Measurements from ENCODE around the gene MCM3AP. TPM values are rescaled to one million over a fixed set of nuclear protein-coding genes. Genes with fewer than 3 reads are reported as not detected.
"Not testable (repeated sequence)": the region's sequence is repeated elsewhere in the genome, so short reads cannot be mapped to it uniquely, and the experiment has no call there.

MCM3AP gene
- total RNA-seq, 2 donors from 2014 or later, result 60.2 to 62.4 TPM

DNA sequence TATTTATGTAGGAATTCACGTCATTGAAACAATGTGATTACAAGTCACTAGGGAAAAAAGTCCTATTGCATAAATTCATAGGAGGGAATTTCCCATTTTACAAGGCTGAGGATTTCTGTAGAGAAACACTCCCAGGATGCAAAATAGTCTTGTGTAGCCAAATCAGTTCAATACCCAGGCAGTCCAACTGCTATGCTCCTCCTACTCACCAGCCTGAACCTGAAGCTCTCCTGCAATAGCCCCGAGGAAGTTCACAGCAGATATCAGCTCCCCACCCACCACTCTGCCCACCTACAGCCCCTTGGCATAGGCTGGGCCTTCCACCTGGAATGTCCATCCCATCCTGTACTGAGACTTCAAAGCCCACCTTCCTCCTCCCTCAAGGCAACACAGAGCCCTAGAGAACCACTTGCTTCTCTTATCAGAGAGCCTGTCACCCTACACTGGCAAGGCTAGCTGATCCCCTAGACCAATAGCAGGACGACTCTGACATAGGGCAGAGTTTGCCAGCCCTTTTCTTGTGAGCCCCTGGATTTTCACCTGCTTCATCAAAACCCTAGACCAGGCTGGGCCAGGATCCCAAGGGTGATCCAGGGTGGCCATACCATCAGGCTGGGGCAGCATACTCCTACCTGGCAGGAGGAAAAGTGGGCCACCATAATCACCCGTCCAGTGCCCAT is 58.4 kb downstream of the MCM3AP start:
- intact Hi-C loops (cut with DNase I), result loop anchor here (5.0 to 10.0 kb wide), 2 partner anchors 72 to 255 kb away; partner anchors contain the start of gene FTCD (in 1 of the 2)
- DNase-seq (ENCODE audit: low spot score), result peak; percentile 65

DNA sequence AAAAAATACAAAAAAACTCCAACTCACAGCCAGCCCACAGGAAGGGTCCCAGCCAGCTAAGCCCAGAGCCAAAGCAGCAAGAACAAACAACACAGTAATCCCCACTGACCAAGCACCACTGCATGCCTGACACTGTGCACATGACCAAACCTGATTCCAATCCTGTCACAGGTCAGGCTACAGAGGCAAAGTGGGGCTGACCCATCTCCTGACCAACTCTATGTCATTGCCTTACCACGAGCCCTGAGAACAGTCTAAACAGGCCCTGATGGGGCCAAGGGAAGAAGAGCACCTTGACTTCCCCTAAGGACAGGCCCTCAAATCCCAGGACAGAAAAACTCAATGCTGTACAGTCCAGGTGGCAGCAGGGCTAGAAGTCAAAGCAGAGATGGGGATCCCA is 59.3 kb downstream of the MCM3AP start:
- intact Hi-C loops (cut with DNase I), result loop anchor here (5.0 to 10.0 kb wide), 2 partner anchors 71 to 254 kb away; partner anchors contain the start of gene FTCD (in 1 of the 2)
- DNase-seq (ENCODE audit: low spot score), result no peak

DNA sequence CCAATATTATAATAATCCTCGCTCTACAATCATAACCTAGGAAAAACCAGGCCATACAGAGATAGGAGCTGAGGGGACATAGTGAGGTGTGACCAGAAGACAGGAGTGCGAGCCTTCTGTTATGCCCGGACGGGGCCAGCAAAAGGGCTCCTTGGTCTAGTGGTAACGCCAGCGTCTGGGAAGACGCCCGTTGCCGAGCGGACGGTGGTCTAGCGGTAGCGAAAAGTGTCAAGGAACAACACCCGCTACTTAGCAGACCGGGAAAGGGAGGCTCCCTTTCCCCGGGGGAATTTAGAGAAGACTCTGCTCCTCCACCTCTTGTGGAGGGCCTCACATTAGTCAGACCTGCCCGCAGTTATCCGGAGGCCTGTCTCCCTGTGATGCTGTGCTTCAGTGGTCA is 61.8 kb downstream of the MCM3AP start:
- not testable (repeated sequence) for DNase-seq (ENCODE audit: low spot score)
- intact Hi-C loops (cut with DNase I), result loop anchor here in 1 of 2 donors (10.0 kb wide), 1 partner anchor 69 kb away; the partner anchor contains the start of gene FTCD

DNA sequence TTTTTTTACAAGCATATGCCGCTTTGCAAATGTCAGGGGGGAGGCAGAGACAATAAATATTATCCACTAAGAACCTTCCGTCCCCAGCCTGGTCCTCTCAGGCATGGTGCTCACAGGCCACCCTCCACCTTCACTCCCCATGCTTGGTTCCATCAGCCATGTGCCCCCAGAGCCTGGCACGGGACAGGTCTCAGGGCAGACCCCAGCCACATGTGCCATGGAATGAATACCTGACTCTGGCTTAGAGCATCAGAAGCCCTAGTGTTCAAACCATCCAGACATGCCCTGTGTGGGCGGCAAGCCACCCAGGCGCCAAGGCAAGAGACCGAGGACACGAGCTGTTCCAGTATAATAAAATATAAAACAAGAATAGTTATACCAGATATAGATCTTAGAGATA is 62.2 kb downstream of the MCM3AP start:
- intact Hi-C loops (cut with DNase I), result loop anchor here in 1 of 2 donors (10.0 kb wide), 1 partner anchor 68 kb away; the partner anchor contains the start of gene FTCD
- no peak for DNase-seq (ENCODE audit: low spot score)

DNA sequence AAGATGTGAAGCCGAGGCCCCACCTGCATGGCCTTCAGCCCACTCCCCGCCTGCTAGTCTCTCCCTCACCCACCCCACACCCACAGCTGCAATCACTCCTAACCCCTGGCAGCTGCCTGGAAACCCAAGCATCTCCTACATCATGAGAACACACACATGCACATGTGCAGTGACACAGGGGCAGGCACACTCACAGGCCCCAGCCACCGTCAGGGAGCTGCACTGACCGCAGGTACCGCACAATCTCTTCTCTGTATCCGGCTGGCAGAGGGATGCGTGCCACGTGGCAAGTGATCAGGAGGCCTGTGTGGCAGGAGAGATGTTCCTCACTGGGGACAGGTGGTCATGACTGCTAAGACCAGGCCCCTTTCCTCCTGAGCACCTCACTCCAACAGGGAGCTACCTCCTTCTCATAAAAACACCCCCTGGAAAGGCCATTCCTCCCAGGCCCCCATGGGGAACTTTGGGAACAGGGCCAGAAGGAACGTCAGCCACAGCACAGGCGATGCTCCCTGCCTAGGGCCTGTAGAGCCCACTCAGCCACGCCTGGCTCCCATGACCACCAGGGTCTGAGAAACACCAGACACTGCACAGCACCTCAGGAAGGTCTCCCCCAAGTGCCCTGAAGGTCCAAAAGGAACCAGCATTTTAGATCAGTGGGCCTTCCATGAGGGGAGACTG is 62.8 kb downstream of the MCM3AP start:
- no peak for DNase-seq (ENCODE audit: low spot score)
- intact Hi-C loops (cut with DNase I), result loop anchor here in 1 of 2 donors (10.0 kb wide), 1 partner anchor 68 kb away; the partner anchor contains the start of gene FTCD

DNA sequence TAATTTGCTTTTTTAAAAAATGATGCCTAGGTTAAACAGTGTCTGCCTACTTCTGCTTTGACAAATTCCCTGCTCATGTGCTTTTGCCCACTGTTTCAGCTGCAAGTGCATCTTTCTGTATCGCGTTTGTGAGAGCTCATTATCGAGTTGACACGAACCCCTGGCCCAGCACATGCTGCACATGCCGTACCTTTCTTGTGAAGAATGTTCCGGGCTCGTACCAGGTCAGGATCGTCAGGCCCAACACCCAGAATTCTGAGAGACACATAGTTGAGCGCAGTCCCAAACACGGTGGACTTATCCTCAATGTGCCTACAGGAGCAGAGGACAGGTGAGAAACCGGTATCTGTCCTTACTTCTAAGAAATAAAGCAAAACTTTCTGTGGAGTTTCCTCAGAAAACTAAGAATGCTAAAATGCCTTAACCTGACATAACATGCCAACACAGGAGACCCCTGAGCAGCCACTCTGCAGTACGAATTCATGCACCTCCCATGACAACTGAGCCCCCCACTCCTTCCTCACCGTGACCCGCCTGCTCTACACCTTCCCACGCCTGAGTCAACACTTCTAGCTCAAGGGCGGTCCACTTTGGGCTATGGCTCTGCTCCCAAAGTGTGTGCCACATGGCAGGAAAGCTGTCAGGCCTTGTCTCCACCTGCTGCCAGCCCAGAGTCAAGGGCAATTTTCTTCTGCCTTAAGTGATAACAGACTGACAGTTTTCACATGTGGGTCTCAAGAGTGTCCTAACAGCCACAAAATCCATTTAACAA is 63.6 kb downstream of the MCM3AP start:
- intact Hi-C loops (cut with DNase I), result loop anchor here in 1 of 2 donors (10.0 kb wide), 1 partner anchor 67 kb away; the partner anchor contains the start of gene FTCD
- DNase-seq (ENCODE audit: low spot score), result no peak

DNA sequence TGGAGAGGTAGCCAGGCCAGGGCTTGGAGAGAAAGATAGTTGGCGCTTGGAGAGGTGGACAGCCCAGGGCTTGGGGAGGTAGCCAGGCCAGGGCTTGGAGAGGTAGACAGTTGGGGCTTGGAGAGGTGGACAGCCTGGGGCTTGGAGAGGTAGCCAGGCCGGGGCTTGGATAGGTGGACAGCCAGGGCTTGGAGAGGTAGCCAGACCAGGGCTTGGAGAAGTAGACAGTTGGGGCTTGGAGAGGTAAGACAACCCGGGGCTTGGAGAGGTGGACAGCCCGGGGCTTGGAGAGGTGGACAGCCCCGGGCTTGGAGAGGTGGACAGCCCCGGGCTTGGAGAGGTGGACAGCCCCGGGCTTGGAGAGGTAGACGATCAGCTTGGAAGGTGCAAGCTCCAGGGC is 64.6 kb downstream of the MCM3AP start:
- intact Hi-C loops (cut with DNase I), result loop anchor here in 1 of 2 donors (10.0 kb wide), 1 partner anchor 66 kb away; the partner anchor contains the start of gene FTCD
- DNase-seq (ENCODE audit: low spot score), result no peak

DNA sequence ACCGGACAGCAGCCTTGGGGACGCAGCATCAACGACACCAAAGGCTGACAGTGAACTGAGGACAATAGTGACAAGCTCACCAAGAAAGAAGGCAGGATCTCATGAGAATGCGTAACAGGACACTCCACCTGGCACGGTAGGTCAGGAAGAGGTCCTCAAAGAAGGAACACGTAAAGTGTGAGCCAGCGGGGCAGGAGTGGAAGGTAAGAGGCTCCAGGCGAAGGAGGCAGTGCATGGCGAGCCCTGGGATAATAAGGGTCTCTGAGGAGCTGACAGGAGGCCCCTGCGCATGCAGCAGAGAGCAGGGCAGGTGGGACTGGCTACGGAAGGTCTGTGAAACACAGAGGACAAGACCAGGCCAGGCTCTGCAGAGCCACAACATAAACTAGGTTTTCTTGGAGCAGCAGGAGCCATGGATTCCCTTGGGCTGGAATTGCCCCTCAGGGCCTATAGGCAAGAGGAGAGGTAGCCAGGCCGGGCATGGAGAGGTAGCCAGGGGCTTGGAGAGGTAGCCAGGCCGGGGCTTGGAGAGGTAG is 65.1 kb downstream of the MCM3AP start:
- peak; percentile 46 for DNase-seq (ENCODE audit: low spot score)
- intact Hi-C loops (cut with DNase I), result loop anchor here in 1 of 2 donors (10.0 kb wide), 1 partner anchor 66 kb away; the partner anchor contains the start of gene FTCD

DNA sequence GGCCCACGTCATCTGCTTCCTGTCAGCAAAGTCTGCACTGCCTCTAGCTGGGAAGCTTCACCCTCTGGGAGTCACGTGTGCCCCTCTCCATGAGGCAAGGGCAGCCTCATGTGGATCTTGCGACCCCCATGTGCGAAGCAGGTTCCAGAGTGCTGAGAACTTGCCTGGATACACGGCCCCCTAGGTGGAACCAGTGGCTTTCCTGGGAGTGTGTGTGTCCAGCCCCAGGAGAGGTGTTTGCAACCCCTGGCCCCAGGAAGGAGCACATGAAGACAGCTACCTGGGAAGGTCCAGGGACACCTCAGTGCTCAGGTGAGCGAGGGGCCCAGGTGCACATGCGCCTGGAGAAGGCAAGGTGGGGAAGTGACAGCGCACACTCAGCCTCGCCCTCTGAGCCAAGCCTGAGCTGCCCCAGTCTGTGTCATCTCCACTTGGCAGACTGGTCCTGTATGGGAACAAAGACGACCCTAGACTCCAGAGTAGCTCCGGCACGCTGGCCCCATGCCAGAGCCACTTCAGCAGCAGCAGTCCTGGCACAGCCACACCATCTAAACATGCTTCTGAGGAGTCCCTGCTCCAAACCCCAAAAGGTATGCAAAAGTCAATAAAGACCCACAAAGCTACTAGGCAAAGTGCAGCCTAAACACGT is 65.7 kb downstream of the MCM3AP start:
- DNase-seq (ENCODE audit: low spot score), result no peak
- intact Hi-C loops (cut with DNase I), result loop anchor here (10.0 kb wide), 1 partner anchor 65 kb away; the partner anchor contains the start of gene FTCD (in 2 of the 2)

DNA sequence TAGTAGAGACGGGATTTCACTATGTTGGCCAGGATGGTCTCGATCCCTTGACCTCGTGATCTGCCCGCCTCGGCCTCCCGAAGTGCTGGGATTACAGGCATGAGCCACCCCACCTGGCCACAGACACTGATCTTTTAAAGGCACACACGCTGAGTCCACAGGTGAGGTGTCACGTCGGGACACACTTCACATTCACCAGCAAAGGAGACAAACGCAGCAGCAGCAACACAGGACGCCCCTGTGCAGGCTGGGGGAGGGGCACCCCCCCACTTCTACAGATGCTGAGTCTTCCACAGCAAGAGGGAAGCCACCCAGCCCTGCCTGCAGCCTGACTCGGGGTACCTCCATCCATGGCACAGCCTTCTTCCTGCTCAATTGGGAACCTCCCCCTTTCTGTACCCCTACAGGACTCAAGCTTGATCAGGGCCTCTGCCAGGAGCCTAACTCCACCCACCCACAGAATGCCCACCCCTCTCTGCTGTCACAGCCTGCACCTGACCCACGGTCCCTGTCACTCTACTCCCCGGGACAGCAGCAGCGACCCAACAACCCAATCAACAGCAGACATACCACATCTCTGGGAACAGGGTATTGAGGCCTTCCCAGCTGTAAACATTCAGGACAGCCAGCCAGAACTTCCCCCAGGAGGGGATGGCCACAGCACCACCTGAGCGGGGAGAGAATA is 66.4 kb downstream of the MCM3AP start:
- intact Hi-C loops (cut with DNase I), result loop anchor here in 1 of 2 donors (10.0 kb wide), 1 partner anchor 64 kb away; the partner anchor contains the start of gene FTCD
- no peak for DNase-seq (ENCODE audit: low spot score)

DNA sequence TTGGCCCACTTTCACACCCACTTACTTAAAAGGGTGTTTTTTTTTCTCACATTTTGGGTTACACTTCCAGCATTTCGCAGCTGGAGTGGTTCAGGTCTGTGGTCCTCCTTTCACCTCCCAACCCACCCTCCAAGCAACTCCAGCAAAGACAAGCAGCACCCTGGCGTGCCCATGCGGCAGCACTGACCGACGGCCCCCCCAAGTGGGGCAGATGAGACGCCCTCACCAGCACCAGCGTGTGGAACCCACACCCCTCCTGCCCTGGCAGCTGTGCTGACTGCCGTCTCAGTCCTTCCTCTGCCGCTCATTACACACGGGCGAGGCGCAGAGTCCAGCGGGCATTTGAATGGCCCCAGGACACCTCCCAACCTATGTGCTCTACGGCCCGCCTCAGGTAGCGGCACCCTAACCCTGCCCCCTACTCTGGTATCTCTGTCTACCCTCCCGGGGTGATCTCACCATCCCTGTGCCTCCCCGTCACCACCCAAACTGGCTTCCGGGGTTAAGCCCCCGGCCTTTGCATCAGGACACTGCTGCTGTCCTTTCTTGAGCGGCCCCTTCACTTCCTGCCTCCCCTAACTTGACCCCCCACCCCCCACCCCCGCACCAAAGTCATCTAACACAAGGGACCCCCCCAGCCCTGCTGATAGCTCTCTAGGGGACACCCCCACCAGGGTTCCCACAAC is 67.8 kb downstream of the MCM3AP start:
- intact Hi-C loops (cut with DNase I), result loop anchor here in 1 of 2 donors (10.0 kb wide), 1 partner anchor 63 kb away; the partner anchor contains the start of gene FTCD
- DNase-seq (ENCODE audit: low spot score), result peak; percentile 60

DNA sequence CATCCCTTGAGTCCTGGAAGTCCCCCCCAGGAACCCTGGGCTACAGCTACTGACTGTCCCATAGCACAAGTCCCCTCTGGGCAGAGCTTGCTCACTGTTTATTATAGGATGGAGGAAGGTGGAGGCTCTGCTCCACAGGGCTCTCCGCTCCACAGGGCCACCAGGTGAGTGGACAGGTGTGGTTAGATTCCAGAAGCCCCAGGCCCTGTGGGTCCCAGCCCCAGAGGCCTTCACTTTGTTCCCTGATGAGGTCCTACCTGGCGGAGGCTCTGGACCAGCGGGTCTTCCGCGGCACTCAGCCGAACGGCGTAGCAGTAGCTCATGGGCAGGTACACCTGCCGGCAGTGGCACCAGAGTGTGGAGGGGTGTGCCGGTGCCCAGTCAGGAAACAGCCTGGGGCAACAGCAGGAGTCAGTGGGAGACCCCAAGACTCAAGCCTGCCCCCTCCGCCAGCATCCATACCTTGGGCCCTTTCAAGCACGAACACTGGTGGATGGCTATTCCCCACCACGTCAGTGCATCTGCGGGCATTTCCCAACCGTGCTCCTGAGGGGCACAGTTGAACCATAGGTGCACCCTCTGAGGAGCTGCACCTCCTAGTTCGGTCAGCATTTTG is 69.2 kb downstream of the MCM3AP start:
- intact Hi-C loops (cut with DNase I), result loop anchor here in 1 of 2 donors (10.0 kb wide), 1 partner anchor 61 kb away; the partner anchor contains the start of gene FTCD
- peak; percentile 67 for DNase-seq (ENCODE audit: low spot score)

DNA sequence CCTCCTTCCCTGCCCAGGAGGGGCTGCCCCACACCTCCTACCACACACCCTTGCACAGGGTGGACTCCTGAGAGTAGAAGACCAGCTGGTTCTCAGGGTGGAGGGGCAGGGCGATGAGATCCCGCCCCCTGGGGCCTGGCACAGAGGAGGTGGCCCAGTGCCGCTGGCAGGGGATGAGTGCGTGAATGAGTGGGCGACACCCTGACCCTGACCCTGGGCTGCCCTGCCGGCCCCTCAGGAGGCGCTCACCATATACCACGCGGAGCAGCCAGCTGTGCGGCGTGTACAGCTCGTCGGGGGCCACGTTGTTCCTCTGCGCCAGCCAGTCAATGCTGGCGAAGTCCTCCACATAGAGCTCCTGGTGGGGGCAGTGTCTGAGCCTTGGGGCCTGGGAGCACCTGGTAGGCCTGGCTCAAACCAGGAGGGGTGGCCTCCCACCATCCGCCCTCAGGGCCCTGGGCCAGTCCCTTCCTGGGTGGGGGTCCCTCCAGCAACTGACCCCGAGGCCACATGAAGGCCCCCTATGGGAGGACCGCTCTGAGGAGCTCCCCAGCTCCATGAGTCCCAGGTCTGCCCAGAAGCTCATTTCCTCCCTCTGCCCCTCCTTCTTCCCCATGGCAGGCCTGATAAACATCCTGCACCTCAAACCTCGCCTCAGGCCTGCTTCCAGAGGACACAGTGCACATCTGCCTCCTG is 69.8 kb downstream of the MCM3AP start:
- peak; percentile 51 for DNase-seq (ENCODE audit: low spot score)
- intact Hi-C loops (cut with DNase I), result loop anchor here in 1 of 2 donors (10.0 kb wide), 1 partner anchor 61 kb away; the partner anchor contains the start of gene FTCD

DNA sequence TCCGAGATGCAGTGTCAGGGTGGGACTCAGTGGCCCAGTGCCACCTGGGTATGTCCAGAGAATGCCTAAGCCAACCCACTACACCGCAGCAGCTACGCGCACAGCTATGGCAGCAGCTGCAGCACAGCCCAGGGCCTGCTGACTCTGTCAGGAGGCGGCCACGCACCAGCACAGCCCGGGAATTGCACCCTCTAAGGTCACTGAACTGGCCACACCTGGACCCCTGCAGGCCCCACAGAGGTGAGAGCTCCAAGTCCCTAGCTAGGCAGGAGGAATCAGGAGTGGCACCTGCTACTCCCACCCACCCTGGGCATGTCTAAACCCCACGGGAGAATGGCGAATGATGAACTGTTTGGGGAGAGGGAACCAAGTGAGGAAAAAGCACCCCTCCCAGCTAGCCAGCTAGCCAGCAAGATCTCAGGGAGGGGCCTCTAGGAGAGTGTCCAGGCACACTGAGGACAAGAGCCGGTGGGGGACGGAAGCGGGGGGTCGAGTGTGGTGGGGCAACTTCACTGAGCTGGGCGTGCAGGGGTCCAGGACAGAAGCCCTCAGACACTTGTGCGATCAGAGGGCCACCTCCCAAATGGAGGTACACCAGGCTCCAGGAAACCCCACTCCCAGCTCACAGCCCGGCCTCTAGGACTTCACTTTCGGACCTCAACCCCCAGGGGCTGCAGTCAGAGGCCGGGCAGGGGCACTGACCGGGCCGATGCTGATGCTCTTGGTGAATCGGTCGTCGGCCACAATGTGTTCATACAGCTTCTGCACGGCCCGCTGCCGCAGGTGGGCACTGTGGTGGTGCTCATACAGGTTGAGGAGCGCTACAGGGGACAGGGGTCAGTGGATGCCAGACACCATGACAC is 70.7 kb downstream of the MCM3AP start:
- intact Hi-C loops (cut with DNase I), result loop anchor here in 1 of 2 donors (10.0 kb wide), 1 partner anchor 60 kb away; the partner anchor contains the start of gene FTCD
- DNase-seq (ENCODE audit: low spot score), result peak; percentile 73

Data from posterior vena cava (tissue), 2 donors.